OCI-LY3 (cell line): ENCODE results near the gene MPV17L2.

Source experiments
- H2AFZ ChIP-seq: fragments of 200-600, 300-600 bp; shearing (Covaris generic); 2 replicates; pipeline ENCODE4 v1.6.0; 2014; ENCODE audit warnings: antibody characterized with exemption, low read depth, low read length
- H3K27ac ChIP-seq: fragments of 200-600, 300-600 bp; sonication (generic); 2 replicates; pipeline ENCODE4 v1.5.1; 2014; ENCODE audit warnings: mild to moderate bottlenecking, low read length, moderate library complexity, mixed read lengths
- H3K27me3 ChIP-seq: fragments of 200-600, 300-600 bp; sonication (generic); 2 replicates; pipeline ENCODE4 v1.6.1; 2014; ENCODE audit warnings: low read depth, low read length, mixed read lengths
- H3K36me3 ChIP-seq: fragments of 200-600, 300-600 bp; sonication (generic); replicated peaks from 2 replicates; pipeline ENCODE3; 2014; ENCODE audit warnings: low read depth, low read length, mixed read lengths
- H3K4me1 ChIP-seq: fragments of 300-600, 200-600 bp; sonication (generic); 2 replicates; pipeline ENCODE4 v1.6.1; 2014; ENCODE audit warnings: low read length, mixed read lengths
- H3K4me2 ChIP-seq: fragments of 200-600, 300-600 bp; sonication (generic); 2 replicates; pipeline ENCODE4 v1.6.1; 2014; ENCODE audit warnings: low read length, mixed read lengths
- H3K4me3 ChIP-seq: fragments of 300-600, 200-600 bp; sonication (generic); 2 replicates; pipeline ENCODE4 v1.5.1; 2014; ENCODE audit warnings: antibody characterized with exemption, mild to moderate bottlenecking, low read length, moderate library complexity
- H3K79me2 ChIP-seq: fragments of 300-600, 200-600 bp; shearing (Covaris generic); 2 replicates; pipeline ENCODE4 v1.6.1; 2014; ENCODE audit warnings: mild to moderate bottlenecking, low read length, mixed read lengths
- H3K9ac ChIP-seq: fragments of 300-600, 200-600 bp; shearing (Covaris generic); 2 replicates; pipeline ENCODE4 v1.6.0; 2014; ENCODE audit warnings: mild to moderate bottlenecking, low read length, moderate library complexity
- H3K9me3 ChIP-seq: fragments of 200-600, 300-600 bp; shearing (Covaris generic); 2 replicates; pipeline ENCODE4 v1.6.1; 2014; ENCODE audit warnings: low read length, mixed read lengths; ENCODE audit not compliant: insufficient read depth
- H4K20me1 ChIP-seq: fragments of 200-600, 300-600 bp; sonication (generic); 2 replicates; pipeline ENCODE4 v1.6.1; 2016; ENCODE audit warnings: low read length, mixed read lengths; ENCODE audit not compliant: insufficient read depth
- EZH2phosphoT487 ChIP-seq: fragments of 200-600 bp; shearing (Covaris generic); IDR thresholded peaks from 2 replicates; pipeline ENCODE4 v1.6.1; 2018; ENCODE audit warnings: antibody characterized with exemption, mixed run types, low read depth
- TF ChIP-seq, protein P1 (sequence below): fragments of 200-600, 300-600 bp; sonication (generic); IDR thresholded peaks from 2 replicates; pipeline ENCODE4 v1.5.1; 2014; ENCODE audit warnings: antibody characterized with exemption, low read length, low read depth

Gene MPV17L2

GRCh38 chr19:18191640-18192062, 1.4 kb upstream of the MPV17L2 start:
- H3K9ac ChIP-seq: peak overlapping the region; percentile 21; the same call in 1 of the 2 replicates
- no peaks in the 10 kb centered on the region for H3K36me3 ChIP-seq
- peak overlapping the region; percentile 78 for H3K4me3 ChIP-seq
- H3K27ac ChIP-seq: peak overlapping the region; percentile 87
- no peak for TF ChIP-seq EZH2phosphoT487
- TF ChIP-seq, protein P1, sequence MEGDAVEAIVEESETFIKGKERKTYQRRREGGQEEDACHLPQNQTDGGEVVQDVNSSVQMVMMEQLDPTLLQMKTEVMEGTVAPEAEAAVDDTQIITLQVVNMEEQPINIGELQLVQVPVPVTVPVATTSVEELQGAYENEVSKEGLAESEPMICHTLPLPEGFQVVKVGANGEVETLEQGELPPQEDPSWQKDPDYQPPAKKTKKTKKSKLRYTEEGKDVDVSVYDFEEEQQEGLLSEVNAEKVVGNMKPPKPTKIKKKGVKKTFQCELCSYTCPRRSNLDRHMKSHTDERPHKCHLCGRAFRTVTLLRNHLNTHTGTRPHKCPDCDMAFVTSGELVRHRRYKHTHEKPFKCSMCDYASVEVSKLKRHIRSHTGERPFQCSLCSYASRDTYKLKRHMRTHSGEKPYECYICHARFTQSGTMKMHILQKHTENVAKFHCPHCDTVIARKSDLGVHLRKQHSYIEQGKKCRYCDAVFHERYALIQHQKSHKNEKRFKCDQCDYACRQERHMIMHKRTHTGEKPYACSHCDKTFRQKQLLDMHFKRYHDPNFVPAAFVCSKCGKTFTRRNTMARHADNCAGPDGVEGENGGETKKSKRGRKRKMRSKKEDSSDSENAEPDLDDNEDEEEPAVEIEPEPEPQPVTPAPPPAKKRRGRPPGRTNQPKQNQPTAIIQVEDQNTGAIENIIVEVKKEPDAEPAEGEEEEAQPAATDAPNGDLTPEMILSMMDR: no peak
- no peaks in the 10 kb centered on the region for H3K9me3 ChIP-seq
- peaks cover 20% of the 10 kb centered on the region for H3K4me1 ChIP-seq
- no peaks in the 10 kb centered on the region; the same call in 1 of the 2 replicates for H4K20me1 ChIP-seq
- H3K27me3 ChIP-seq: no peaks in the 10 kb centered on the region
- peak overlapping the region; percentile 29; the same call in 1 of the 2 replicates for H2AFZ ChIP-seq
- peaks cover 12% of the 10 kb centered on the region for H3K79me2 ChIP-seq
- peak overlapping the region; percentile 82 for H3K4me2 ChIP-seq

GRCh38 chr19:18193388-18194180, 566 bp downstream of the MPV17L2 start:
- peaks cover 20% of the 10 kb centered on the region for H3K4me1 ChIP-seq
- 0 out of 2 replicates have a peak overlapping the region, but pooled peaks have one; percentile 13 for H2AFZ ChIP-seq
- no peaks in the 10 kb centered on the region for H3K9me3 ChIP-seq
- H3K4me2 ChIP-seq: peak overlapping the region; percentile 90
- peaks cover 12% of the 10 kb centered on the region for H3K79me2 ChIP-seq
- peaks cover 3% of the 10 kb centered on the region for H3K36me3 ChIP-seq
- H3K27me3 ChIP-seq: no peaks in the 10 kb centered on the region
- peak overlapping the region; percentile 87 for H3K4me3 ChIP-seq
- peak overlapping the region; percentile 69 for H3K9ac ChIP-seq
- TF ChIP-seq, protein P1: no peak
- no peak for TF ChIP-seq EZH2phosphoT487
- peak overlapping the region; percentile 7; the same call in 1 of the 2 replicates for H3K27ac ChIP-seq
- no peaks in the 10 kb centered on the region; the same call in 1 of the 2 replicates for H4K20me1 ChIP-seq

DNA sequence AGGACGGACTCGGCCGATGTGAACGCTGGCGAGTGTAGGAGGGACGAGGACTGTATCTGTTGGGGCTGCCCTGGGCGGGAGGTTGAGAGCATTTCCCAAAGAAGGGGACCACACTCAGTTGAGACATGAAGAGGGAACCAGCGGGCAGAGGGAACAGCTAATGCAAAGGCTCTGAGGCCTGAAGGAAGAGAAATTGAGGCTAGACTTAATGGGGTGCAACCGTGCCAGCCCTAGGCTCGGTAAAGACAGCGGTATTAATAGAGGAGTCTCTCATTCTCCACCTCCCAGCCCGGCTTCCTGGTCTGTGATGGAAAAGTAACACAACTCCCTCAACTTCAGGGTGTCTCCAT, 1.1 kb downstream of the MPV17L2 start:
- no peaks in the 10 kb centered on the region; the same call in 1 of the 2 replicates for H4K20me1 ChIP-seq
- no peak overlapping the region for H3K27ac ChIP-seq
- H3K4me2 ChIP-seq: peak overlapping the region; percentile 90
- H2AFZ ChIP-seq: no peak overlapping the region
- peaks cover 20% of the 10 kb centered on the region for H3K4me1 ChIP-seq
- peak overlapping the region; percentile 69; the same call in 1 of the 2 replicates for H3K9ac ChIP-seq
- peaks cover 12% of the 10 kb centered on the region for H3K79me2 ChIP-seq
- no peaks in the 10 kb centered on the region for H3K27me3 ChIP-seq
- H3K4me3 ChIP-seq: peak overlapping the region; percentile 87
- TF ChIP-seq EZH2phosphoT487: no peak
- TF ChIP-seq, protein P1: no peak
- no peaks in the 10 kb centered on the region for H3K9me3 ChIP-seq
- peaks cover 3% of the 10 kb centered on the region for H3K36me3 ChIP-seq

DNA sequence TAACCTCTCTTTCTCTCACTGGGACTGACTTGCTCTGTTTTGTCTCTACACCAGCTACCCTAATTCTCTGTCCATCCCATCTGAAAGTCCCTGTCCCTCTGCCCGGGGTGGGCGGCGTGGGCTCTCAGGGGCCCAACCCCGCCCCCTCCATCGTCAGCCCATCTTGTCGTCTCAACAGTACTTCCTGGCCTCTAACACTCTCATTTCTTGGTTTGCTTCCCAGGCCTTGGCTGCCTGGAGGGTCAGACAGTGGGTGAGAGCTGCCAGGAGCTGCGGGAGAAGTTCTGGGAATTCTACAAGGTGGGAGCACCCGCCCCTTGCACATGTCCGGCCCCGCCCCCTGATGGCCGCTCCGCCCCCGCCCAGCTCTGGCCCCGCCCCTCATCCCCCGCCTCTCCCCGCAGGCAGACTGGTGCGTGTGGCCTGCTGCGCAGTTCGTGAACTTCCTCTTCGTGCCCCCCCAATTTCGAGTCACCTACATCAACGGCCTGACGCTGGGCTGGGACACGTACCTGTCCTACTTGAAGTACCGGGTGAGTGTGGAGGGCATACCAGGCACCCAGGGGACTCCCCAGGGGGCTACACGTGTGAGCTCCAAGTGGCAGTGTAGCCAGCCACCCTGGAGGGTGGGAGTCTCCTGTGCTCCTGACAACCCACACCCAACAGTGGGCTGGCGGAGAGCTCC, 1.7 kb downstream of the MPV17L2 start:
- Histone ChIP-seq H3K9ac (no peak overlapping the region), H3K36me3 (peaks cover 3% of the 10 kb centered on the region), H3K4me3 (peak overlapping the region; percentile 87; the same call in 1 of the 2 replicates), H3K9me3 (no peaks in the 10 kb centered on the region), H3K4me1 (peaks cover 20% of the 10 kb centered on the region), H3K79me2 (peaks cover 12% of the 10 kb centered on the region), H3K27me3 (no peaks in the 10 kb centered on the region), H4K20me1 (no peaks in the 10 kb centered on the region; the same call in 1 of the 2 replicates), H2AFZ (no peak overlapping the region), H3K4me2 (peak overlapping the region; percentile 90), H3K27ac (no peak overlapping the region)
- TF ChIP-seq, protein P1: no peak
- TF ChIP-seq EZH2phosphoT487: no peak
